CD4-positive, alpha-beta T cell treated with Interleukin-17A for 4 hours (primary cell): ENCODE results near the gene CDK14.

Experiments
- DNase-seq: peaks from one replicate; pipeline ENCODE4 v3.0.0-alpha.2; 2020; ENCODE audit warnings: mixed read lengths

Gene CDK14

DNA sequence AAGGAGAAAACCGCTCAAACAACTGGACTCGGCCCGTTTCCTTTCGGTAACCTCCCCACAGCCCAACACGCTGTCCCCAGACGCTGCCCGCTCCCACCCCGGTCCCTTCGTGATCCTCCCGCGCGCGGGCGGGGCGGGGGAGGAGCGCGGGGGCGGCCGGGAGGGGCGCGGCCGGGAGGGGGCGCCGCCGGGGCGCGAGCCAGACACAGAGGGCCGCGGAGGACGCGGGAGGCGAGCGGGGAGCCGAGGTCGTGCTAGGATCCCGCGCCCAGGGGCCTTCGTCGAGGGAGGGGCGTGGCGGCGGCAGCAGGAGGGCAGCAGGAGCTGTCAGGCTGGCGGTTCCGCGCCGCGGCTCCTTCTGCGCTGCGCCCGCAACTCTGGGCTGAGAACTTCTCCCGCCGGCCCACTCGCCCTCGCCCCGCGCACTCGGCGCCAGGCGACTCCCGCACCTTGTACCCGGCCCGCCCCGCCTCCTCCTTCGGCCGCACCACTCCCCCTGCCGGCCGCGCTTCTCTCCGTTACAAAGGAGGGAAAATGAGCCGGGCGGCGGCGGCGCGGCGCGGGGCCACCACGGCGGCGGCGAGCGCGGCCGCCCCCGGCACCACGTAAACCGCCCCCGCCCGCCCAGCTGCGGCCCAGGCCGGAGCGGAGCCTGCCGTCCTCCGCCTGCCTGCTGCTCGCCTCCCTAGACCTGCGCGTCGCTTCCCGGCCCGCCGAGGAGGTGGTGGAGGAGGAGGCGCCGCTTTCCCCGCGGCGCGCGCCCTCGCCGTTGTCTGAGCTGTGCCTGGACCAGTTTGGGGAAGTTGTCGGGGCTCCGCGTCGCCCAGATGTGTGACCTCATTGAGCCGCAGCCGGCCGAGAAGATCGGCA lies at the start of gene CDK14:
Gene CDK14 (plus strand): TSS at position 521 of the 870 bp plus-strand sequence. CDS start 307 bp downstream, at position 828.
- peak; percentile 28 for DNase-seq

DNA sequence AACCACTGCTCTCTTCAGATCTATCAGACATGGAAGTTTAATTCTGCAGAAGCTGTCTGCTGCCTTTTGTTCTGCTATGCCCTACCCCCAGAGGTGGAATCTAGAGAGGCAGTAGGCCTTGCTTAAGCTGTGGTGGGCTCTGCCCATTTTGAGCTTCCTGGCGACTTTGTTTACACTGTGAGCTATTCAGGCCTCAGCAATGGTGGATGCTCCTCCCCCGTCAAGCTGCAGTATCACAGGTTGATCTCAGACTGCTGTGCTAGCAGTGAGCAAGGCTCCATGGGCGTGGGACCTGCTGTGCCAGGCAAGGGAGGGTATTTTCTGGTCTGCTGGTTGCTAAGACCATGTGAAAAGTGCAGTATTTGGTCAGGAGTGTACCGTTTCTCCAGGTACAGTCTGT lies 45.1 kb upstream of the CDK14 start:
- no peak for DNase-seq

DNA sequence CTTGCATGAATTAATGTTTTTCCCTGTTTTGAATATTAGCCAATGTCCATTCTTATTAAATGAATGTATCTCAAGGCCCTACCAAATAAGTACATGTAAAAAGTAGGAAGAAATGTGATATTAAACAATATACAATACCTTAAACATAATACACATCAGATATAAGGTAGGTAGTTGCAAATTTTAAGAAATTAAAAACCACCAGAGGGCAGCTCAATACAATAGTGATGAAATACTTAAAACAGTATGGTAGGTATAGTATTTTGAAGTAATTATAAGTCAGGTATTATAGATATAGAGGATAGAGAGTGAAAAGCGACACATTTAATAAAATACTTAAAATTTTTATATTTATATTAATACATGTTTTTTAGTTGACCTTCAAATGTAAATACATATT lies 43.6 kb upstream of the CDK14 start:
- DNase-seq: no peak

DNA sequence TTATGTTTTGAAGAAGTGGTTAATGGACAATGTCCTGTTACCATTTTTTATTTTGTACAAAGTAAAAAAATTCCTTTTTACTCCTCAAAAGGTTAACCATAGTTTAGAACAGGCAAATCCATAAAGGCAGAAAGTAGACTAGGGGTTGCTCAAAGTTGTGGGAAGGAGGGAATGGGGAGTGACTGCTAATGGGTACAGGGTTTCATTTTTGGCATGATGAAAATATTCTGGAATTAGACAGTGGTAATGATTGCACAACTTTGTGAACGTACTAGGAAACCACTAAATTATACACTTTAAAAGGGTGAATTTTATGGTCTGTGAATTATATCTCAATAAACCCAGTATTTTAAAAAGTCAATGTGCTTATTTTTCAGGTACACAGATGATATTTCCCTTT lies 35.4 kb upstream of the CDK14 start:
- no peak for DNase-seq

DNA sequence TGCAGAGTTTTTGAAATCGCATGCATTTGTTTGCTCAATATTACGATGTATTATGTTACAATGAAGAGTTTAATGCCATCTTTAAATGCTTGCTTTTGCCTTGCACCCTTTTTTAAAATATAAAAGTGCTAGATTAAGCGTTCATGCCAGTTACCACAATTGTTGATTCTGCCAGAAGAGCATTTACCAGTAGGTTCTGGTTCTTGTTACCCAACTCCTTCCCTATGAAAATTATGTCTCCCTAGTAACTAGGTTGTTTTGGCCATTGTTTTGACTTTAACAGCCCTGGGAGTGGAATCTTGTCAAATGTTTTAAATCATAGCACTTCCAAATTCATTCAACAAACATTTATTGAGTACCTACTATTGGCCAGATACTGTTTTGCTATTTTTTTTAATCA lies 32.8 kb upstream of the CDK14 start:
- DNase-seq: no peak

DNA sequence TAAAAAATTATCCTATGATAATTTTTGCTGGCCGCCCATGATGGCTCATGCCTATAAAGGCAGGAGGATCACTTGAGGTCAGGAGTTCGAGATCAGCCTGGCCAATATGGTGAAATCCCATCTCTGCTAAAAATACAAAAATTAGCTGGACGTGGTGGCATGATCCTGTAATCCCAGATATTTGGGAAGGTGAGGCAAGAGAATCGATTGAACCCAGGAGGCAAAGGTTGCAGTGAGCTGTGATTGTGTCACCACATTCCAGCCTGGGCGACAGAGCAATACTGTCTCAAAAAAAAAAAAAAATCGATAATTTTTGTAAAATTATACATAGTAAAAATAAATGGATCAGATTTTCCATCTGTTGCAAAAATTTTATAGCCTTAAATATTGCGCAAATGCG lies 31.7 kb upstream of the CDK14 start:
- DNase-seq: no peak

DNA sequence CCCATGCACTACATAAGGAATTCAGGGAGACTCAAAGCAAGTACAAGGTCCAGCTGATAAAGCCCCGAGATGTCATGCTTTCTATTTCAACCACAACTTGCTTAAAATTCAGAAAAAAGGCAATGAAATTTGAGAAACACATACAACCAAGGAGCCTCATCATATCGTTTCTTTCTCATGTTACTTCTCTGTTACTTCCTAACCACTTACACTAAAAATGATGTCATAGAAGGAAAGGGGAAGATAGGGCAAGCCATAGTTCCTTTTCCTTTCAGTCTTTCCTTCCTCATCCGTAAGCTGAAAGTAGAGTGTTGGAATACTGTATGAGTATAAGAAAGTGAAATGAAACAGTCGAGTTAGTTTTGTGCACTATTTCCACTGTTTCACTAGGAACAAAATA lies 27.9 kb upstream of the CDK14 start:
- no peak for DNase-seq

DNA sequence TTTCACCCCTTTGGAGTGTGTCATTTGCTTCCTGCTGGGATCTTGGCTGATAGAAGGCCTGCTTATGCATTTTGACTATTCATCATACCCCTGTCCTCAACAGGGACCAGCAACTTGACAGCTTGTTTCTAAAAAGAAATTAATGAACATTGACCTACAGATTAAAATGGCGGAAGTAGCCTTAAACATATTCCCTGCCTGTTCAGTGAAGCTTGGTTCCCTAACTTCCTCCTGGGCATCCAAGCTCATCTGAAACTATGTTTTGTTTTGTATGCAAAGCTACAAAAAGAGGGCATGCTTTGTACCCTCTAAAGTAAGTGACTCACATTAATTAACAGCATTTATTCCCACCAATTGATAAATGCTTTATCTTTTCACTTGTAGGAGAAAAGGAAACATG lies 26.8 kb upstream of the CDK14 start:
- no peak for DNase-seq

DNA sequence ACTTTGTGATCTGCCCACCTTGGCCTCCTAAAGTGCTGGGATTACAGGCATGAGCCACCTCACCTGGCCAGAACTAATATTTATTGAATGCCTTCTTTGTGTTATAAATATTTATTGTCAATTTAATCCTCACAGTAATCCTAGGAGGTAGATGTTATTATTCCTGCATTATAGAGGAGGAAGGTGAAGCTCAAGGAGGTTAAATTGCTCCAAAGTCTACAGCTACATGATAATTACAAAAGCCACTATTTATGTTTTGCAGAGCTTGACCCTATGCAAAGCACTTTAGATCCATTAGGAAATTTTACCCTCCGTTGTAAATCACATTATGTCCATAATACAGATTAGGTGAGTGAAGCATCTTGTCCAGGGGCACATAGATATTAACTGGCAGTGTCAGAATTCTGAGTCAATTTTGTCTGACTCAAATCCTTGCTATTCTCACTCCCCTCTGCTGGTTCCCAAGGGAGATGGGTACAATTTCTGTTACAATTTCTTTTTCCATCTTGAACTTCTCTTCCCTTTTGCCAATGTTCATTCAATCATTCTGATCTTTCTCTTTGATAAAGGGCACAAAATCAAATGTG lies 25.7 kb upstream of the CDK14 start:
- DNase-seq: no peak

DNA sequence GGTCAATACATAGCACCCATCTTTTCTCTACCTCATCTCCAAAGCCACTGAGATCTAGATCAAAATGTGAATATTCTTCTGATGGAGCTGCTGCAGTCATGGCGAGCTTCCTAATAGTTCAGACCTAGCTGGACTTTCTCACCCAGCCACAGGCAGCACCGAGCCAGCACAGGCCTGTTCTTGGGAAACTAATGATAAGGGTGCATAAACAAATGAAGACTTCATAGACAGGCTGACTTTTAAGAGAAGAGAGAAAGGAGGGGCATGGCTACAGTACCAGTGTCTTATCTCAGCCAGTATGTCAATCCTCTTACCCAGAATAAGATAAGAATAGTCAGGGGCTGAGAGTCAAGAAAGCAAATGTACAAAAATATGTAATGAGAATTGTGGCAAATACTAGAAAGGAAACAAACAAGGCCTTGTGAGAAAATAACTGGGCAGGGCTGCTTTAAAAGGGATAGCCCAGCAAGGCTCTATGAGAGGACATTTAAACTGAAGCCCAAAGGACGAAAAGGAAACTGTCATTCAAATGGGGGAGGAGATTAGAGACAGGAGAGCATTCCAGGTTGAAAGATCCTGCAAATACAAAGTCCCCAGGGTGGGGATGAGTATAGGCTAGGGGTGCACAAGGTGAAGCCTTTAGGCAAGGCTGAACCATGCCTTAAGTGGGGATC lies 21.8 kb upstream of the CDK14 start:
- no peak for DNase-seq

DNA sequence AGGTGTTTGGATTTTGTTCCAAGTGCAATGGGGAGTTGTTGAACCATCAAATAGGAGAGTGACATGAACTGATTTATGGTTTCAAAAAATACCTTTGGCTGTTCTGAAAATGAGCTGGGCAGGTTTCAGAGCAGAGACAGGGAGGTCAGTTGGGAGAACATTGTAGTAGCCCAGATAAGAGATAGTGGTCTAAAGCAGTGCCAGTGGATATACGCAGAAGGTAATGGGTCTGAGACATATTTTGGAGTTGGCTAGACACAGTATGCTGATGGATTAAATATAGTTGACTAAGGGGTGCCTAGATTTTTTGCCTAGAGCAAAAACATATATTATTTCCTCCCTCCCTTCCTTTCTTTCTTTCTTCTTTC lies 21.3 kb upstream of the CDK14 start:
- no peak for DNase-seq

DNA sequence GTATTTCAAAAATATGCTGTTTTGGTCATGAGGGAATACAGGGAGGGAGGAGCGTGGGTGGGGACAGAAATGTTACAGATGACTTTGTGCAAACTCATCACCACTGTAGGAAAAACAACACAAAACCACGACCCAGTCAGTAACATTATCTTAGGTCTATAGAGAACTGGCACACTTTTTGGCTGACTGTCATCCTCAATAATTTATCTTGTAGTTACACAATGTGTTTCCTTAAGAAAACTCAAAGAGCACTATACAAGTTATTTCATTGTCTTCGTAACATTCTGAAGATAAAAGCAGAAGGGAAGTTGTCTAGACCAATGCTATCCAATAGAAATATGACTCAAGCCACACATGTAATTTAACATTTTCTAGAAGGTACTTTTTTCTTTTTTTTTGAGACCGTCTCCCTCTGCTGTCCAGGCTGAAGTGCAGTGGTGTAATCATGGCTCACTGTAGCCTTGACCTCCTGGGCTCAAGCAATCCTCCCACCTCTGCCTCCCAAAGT lies 16.9 kb upstream of the CDK14 start:
- no peak for DNase-seq

DNA sequence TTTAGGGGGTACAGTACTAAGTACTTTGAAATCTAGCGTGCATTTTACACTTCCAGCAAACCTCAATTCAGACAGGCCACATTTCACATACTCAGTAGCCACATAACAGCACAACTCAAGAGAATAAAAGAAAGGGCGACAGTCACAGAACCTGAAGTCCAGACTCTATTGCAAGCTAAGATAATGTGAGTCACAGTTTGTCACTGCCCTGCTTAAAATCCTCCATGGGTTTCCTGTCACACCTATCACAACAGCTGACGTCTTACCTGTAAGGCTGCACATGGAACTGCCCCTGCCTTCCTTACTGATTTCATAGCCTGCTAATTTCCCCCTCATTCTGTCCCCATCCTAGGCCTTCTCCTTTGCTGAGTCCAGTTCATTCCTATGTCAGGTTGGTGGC lies 16.1 kb upstream of the CDK14 start:
- DNase-seq: no peak

DNA sequence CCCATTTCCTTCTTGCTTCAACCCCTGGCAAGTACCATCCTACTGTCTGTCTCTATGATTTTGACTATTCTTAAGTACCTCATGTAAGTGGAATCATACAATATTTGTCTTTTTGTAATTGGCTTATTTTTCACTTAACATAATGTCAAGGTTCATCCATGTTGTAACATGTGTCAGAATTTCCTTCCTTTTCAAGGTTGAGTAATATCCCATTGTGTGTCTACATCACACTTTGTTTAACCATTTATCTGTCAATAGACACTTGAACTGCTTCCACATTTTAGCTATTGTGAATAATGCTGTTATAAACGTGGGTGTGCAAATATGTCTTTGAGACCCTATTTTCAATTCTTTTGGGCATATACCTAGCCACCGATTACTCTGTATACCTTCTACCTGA lies 14.0 kb upstream of the CDK14 start:
- DNase-seq: no peak

DNA sequence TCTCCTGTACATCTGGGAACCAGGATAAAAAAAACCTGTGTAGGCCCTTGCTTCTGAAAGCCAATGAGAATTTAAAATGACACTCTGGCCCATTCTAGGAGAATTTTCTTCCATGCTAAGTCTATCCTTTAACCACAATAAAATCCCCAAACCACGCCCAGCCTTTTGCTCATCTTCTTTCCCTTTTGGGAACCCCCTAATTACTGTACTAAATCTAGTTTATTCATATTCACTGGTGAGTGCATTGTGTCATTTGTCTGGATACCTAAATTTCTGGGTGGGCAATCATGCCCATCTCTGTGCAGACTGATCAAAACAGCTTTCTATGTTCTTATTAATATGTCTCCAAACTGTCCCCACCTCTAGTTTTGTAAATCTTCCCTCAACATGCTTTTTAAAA lies 11.7 kb upstream of the CDK14 start:
- DNase-seq: no peak

DNA sequence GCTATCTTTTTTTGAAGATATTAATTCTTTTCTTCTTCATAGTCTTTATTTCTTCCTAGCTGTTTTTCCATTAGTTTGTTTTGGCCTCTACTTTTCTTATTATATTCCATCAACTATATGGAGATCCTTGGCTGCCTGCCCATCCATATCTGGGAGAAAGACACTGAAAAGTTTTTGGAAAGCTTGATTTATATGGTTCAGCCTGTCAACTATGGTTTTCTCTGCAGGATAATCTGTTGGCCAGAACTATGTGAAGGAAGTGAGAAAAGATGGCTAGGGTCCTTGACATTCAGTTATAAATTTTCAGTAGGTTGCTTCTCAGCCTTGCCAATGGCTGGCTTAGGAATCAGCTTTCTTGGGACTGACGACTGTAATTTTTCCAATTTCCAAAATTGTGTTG lies 10.0 kb upstream of the CDK14 start:
- DNase-seq: no peak

DNA sequence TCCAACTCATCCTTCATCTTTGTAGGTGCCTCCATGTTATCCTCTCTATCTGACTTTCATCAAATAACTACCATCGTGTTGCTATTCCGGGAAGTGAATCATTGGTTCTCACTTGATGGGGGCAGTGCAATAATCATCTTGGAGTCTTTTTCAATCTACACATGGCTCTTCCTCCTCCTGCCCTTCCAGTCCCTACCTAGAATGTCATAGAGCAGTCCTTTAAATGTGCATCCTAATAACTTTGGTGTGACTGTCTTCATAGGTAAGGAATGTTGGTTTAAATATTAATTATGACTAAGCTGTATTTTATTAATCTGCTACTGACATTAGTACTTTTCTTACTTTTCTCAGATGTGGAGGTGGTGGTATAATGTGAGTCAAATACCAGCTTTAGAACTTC lies 8.4 kb upstream of the CDK14 start:
- DNase-seq: no peak

DNA sequence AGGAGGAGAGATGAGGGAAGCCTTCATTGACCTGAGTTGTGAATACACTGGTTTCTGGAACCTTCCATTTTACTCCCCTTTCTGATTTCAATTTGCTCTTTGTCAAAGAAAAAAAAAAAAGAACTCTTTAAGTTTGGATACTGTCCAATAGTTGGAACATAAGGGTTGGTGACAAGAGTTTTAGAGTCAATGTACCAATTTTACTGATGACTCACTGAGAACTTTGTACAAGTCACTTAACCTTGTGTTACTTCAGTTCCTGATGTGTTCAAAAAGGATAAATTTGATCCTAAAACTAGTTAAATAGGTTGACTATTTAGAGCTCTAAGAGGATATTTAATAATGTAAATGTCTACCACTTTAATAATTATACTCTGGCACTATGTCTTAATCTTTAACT lies 4.1 kb upstream of the CDK14 start:
- no peak for DNase-seq

DNA sequence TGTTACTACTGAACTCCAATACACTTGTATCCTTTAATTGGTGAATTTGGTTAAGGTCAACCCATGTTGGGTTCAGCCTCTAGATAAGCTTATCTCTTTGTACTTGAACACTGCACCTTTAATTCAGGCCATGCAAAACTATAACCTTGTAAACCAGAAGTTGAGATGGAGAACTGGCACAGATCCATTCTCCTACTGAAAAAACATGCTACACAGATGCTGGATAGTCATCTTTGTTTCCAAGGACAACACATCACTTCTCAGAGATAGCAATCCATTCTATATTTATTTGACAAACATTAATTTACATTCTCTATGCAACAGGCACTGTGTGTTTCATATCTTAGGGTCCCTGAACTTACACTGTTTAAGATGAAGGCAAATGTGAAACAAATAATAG lies 2.9 kb upstream of the CDK14 start:
- no peak for DNase-seq

DNA sequence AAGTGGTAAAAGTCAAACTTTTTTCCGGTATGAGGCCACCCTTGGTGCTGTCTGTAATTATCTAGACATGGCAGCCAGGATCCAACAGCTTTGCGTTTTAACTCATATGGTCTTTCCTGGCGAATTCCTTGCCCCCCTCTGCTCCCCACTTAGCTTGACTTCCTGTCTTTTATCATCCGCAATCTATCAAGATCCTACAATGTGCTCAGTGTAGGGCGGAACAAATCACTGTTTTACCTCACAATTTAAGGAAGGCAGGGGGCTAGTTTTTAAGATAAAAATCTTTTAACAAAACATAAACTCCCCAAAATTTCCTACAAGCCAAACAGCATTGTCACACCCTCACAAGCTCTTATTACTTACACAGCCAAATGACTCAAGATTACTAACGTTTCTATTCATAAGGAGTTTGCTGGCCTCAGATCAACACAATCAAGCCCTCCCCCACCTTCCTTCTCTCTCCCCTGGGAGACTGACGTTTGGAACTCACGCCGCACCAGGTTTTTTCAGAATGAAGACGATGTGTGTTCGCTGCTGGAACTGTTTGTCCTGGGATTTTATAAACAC lies 1.3 kb upstream of the CDK14 start:
- DNase-seq: no peak

DNA sequence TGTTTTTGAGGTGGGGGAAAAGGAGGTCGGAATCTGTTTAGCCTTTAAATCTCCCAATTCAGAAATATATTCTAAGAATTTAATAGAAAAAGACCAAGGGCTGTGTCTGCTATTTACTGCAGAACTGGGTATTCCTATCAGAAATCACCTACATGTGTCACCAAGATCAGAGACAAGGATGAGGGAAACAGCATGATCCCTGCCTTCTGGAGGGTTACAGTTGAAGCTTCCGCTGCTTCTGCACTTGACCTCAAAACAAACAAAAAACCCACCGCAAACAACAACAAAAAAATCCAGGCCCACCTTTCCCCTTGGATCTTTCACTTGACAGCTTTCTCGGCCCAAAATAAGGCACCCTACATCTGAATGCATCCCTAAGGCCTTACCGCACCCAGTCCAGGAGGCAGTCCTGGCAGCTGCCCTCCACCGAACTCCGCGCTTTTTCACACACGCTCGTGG lies 750 bp upstream of the CDK14 start:
- DNase-seq: no peak

DNA sequence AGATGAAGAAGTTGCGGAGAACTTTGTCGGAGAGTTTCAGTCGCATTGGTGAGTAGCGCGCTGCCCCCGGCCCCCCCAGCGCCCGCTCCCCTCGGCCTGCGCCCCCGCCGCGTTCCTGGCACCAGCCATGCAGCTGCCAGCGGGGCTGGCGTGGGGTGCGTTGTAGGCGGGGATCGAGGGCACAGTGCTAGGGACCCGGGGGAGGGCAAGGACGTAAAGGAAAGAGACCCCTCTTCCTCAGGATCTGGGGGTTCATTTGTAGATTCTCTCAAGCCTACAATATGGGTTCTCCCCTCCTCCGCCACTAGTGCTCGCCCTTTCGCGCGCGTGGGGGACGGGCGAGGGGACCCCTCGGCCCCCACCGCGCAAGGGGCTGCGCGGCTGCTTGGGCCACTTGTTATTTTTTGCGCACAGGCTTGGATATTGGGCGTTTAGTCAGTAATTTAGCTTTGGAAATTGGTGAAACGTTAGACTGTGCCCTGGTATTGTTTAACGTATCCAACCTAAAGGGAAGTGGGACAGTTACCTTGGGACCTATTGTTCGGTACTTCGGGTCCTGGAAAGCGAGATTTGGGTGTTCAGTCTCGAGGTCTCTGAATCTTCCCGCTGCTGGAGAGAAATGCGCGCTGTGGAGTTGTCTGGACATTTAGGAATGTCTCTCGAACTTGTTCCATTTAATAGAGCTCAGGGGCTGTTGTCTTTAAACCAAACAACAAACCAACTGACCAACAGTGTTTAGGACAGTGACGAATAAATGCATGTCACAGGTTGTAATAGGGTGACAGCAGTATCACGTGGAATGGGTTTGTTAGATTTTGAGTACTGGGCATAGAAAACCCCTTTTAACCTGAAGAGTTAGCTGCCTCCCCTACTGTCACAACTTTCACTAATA lies 796 bp downstream of the CDK14 start:
- no peak for DNase-seq
